ENCODE data around the gene LELP1. TPM values are rescaled to one million over a fixed set of nuclear protein-coding genes. Genes with fewer than 3 reads are reported as not detected.

The LELP1 gene
- polyA plus RNA-seq, 1 of the 3 experiments (the other 2 are of a cell fraction) = not detected

DNA sequence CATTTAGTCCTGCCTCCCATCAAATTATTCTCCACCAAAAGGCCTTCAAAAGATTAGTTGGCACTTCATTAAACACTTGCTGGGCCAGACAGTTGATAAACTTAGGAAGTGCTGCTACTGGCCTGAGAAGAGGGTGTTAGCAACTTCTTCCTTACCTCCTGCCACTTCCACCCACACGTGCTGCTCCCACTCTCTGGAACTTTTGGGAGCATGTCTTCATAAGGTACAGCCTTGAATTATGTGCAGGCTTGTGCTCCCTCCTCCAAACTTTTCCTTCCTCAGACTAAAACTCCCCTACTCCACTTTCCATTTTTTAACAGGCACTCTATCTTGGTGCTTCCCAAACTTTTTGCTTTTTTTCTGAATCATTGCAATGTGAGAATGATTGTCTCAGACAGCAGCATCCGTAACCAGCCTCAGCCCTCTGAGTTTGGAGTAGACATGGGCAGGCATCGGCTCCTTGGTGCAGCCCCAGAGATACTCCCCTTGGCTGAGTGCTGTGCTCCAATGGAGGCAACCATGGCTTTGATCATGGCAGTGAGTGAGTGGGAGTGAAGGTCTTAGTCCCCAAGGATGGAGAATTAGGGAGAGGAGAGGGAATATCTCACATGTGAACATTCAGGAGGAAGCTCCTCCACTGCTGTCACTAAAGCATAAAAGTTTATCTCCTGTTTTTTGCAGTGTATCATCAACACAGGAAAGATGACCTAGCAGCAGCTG, 8.7 kb upstream of the LELP1 start:
- Histone ChIP-seq H2AFZ (ENCODE audit: low read depth) (no peak overlapping the region), H3K36me3 (replicated peaks in 1 of 2; ENCODE audit: control insufficient read depth in 1 of 2, insufficient read depth in 2 of 2, low read length in 1 of 2) (no peaks in the 10 kb centered on the region), H3K4me1 (ENCODE audit: control insufficient read depth in 1 of 2, insufficient read depth in 2 of 2, low read depth in 1 of 2, low read length in 1 of 2) (no peaks in the 10 kb centered on the region), H3K79me2 (ENCODE audit: insufficient read depth) (no peaks in the 10 kb centered on the region), H3K27ac (ENCODE audit: low read depth in 2 of 2, low read length in 1 of 2) (no peak overlapping the region), H3K4me3 (ENCODE audit: low read depth in 2 of 2, low read length in 1 of 2) (no peak overlapping the region), H3F3A (replicated peaks; ENCODE audit: insufficient read depth) (no peaks in the 10 kb centered on the region), H4K20me1 (ENCODE audit: insufficient read depth) (no peaks in the 10 kb centered on the region), H3K9ac (no peak overlapping the region), H3K9me3 (no peaks in the 10 kb centered on the region), H3K9me2 (no peaks in the 10 kb centered on the region), H3K4me2 (no peak overlapping the region), H3K27me3 (ENCODE audit: insufficient read depth) (no peaks in the 10 kb centered on the region; the same call in 1 of the 2 replicates)
- POLR2A ChIA-PET = no interaction called here
- no peak for DNase-seq
- CTCF ChIA-PET = no interaction called here
- TF ChIP-seq RCOR1 (IDR thresholded peaks at IDR 0.05; ENCODE audit: low read length) = no peak
- WGBS (ENCODE audit: low lambda C conversion rate) = 0% methylated on average over 3 of the region's 3 CpGs

DNA sequence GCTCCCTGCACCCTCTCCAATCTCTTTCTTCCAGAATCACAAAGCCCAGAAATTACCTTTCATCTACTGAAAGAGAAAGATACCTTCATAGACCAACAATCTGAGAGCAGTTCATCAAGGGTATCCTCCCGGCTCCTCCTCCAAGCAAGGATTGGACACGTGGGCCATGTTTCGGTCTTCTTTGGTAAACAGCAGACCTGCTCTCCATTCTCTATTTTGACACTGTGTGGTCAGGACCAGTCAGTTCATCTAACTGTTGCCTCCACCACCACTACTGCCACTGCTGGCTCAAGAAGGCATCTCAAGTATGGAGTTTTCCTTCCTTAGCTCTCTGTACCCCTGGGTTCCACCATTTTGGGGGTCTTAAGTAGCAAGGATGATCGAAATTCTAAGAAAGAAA, 8.0 kb upstream of the LELP1 start:
- 2% methylated on average over 4 of the region's 4 CpGs for WGBS (ENCODE audit: low lambda C conversion rate)
- Histone ChIP-seq H3K27ac (ENCODE audit: low read depth in 2 of 2, low read length in 1 of 2) (no peak overlapping the region), H3K4me3 (ENCODE audit: low read depth in 2 of 2, low read length in 1 of 2) (no peak overlapping the region), H3K9me2 (no peaks in the 10 kb centered on the region), H3K4me1 (ENCODE audit: control insufficient read depth in 1 of 2, insufficient read depth in 2 of 2, low read depth in 1 of 2, low read length in 1 of 2) (no peaks in the 10 kb centered on the region), H4K20me1 (ENCODE audit: insufficient read depth) (no peaks in the 10 kb centered on the region), H3K9me3 (no peaks in the 10 kb centered on the region), H3K27me3 (ENCODE audit: insufficient read depth) (no peaks in the 10 kb centered on the region; the same call in 1 of the 2 replicates), H3K36me3 (replicated peaks in 1 of 2; ENCODE audit: control insufficient read depth in 1 of 2, insufficient read depth in 2 of 2, low read length in 1 of 2) (no peaks in the 10 kb centered on the region), H3K4me2 (no peak overlapping the region), H3K79me2 (ENCODE audit: insufficient read depth) (no peaks in the 10 kb centered on the region), H3K9ac (no peak overlapping the region), H3F3A (replicated peaks; ENCODE audit: insufficient read depth) (no peaks in the 10 kb centered on the region), H2AFZ (ENCODE audit: low read depth) (no peak overlapping the region)
- no peak for DNase-seq
- CTCF ChIA-PET = no interaction called here
- TF ChIP-seq FOXM1 (IDR thresholded peaks at IDR 0.05; ENCODE audit: low read depth) = no peak
- TF ChIP-seq MEF2A (IDR thresholded peaks at IDR 0.05; ENCODE audit: borderline replicate concordance, low read depth) = no peak
- TF ChIP-seq TEAD4 (IDR thresholded peaks at IDR 0.05; ENCODE audit: borderline replicate concordance, insufficient read depth) = no peak
- TF ChIP-seq, protein P1, sequence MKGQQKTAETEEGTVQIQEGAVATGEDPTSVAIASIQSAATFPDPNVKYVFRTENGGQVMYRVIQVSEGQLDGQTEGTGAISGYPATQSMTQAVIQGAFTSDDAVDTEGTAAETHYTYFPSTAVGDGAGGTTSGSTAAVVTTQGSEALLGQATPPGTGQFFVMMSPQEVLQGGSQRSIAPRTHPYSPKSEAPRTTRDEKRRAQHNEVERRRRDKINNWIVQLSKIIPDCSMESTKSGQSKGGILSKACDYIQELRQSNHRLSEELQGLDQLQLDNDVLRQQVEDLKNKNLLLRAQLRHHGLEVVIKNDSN (IDR thresholded peaks at IDR 0.05; ENCODE audit: borderline replicate concordance, low read depth) = no peak
- no peak for TF ChIP-seq RAD21 (IDR thresholded peaks at IDR 0.05; ENCODE audit: low read length)
- TF ChIP-seq GABPA (IDR thresholded peaks at IDR 0.05; ENCODE audit: low read depth) = no peak
- no peak for TF ChIP-seq FOSL2 (IDR thresholded peaks at IDR 0.05; ENCODE audit: borderline replicate concordance, low read depth)
- no peak for TF ChIP-seq NFIC (IDR thresholded peaks at IDR 0.05; ENCODE audit: borderline replicate concordance)
- no peak for TF ChIP-seq FOXJ3 (CRISPR knock-in tag; IDR thresholded peaks at IDR 0.05)
- POLR2A ChIA-PET = no interaction called here

DNA sequence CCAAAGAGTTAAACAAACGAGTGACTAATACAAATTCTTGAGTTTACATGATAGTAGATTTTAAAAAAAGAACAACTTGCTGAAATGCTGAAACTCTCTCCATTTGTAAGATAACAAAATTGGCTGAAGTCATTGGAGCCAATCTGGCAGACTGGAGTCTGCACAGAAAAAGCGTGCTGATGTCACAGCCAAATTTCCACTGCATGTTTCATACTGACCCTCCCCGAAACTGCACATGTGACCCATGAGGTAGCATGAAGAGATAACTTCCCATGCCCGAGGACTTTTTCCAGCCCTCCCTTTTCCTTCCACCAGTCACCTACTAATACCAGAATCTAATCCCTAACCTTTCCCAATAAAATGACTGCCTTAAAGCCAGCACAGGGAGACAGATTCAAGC, 1.2 kb upstream of the LELP1 start:
- Histone ChIP-seq H3K27ac (ENCODE audit: low read depth in 2 of 2, low read length in 1 of 2) (no peak overlapping the region), H3K4me2 (no peak overlapping the region), H3K27me3 (ENCODE audit: insufficient read depth) (peaks cover 9% of the 10 kb centered on the region; the same call in 1 of the 2 replicates), H3K9ac (no peak overlapping the region), H3K4me1 (ENCODE audit: control insufficient read depth in 1 of 2, insufficient read depth in 2 of 2, low read depth in 1 of 2, low read length in 1 of 2) (no peaks in the 10 kb centered on the region), H3K9me3 (no peaks in the 10 kb centered on the region), H4K20me1 (ENCODE audit: insufficient read depth) (no peaks in the 10 kb centered on the region), H3K36me3 (replicated peaks in 1 of 2; ENCODE audit: control insufficient read depth in 1 of 2, insufficient read depth in 2 of 2, low read length in 1 of 2) (no peaks in the 10 kb centered on the region), H3F3A (replicated peaks; ENCODE audit: insufficient read depth) (no peaks in the 10 kb centered on the region), H3K9me2 (no peaks in the 10 kb centered on the region), H2AFZ (ENCODE audit: low read depth) (no peak overlapping the region), H3K4me3 (ENCODE audit: low read depth in 2 of 2, low read length in 1 of 2) (no peak overlapping the region), H3K79me2 (ENCODE audit: insufficient read depth) (no peaks in the 10 kb centered on the region)
- no peak for DNase-seq
- TF ChIP-seq TEAD4 (IDR thresholded peaks at IDR 0.05; ENCODE audit: borderline replicate concordance, insufficient read depth) (no peak), TCF12 (IDR thresholded peaks at IDR 0.05) (no peak), RCOR1 (IDR thresholded peaks at IDR 0.05; ENCODE audit: low read length) (no peak), NFIC (IDR thresholded peaks at IDR 0.05; ENCODE audit: borderline replicate concordance) (no peak)
- TF ChIP-seq, protein P2, sequence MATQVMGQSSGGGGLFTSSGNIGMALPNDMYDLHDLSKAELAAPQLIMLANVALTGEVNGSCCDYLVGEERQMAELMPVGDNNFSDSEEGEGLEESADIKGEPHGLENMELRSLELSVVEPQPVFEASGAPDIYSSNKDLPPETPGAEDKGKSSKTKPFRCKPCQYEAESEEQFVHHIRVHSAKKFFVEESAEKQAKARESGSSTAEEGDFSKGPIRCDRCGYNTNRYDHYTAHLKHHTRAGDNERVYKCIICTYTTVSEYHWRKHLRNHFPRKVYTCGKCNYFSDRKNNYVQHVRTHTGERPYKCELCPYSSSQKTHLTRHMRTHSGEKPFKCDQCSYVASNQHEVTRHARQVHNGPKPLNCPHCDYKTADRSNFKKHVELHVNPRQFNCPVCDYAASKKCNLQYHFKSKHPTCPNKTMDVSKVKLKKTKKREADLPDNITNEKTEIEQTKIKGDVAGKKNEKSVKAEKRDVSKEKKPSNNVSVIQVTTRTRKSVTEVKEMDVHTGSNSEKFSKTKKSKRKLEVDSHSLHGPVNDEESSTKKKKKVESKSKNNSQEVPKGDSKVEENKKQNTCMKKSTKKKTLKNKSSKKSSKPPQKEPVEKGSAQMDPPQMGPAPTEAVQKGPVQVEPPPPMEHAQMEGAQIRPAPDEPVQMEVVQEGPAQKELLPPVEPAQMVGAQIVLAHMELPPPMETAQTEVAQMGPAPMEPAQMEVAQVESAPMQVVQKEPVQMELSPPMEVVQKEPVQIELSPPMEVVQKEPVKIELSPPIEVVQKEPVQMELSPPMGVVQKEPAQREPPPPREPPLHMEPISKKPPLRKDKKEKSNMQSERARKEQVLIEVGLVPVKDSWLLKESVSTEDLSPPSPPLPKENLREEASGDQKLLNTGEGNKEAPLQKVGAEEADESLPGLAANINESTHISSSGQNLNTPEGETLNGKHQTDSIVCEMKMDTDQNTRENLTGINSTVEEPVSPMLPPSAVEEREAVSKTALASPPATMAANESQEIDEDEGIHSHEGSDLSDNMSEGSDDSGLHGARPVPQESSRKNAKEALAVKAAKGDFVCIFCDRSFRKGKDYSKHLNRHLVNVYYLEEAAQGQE (IDR thresholded peaks at IDR 0.05; ENCODE audit: low read depth, low read length) = no peak
- 0% methylated on average over 4 of the region's 4 CpGs for WGBS (ENCODE audit: low lambda C conversion rate)
- ChIA-PET CTCF (interaction anchor here (1.5 kb wide), 1 partner anchor 14 kb away, joined by 5 read pairs; no protein-coding TSS in a partner anchor), POLR2A (no interaction called here)

Measured in SK-N-SH (cell line).